Sigmoid colon (tissue), 7 donors: ENCODE measurements around the gene MACROD2. TPM values are rescaled to one million over a fixed set of nuclear protein-coding genes. Genes with fewer than 3 reads are reported as not detected.

Experiments
- DNase-seq: peaks from one replicate; pipeline ENCODE4 v3.0.0-alpha.2; 2019
- H3K27ac ChIP-seq, 4 donors: fragments of 200-600 bp; sonication (generic); one replicate each; pipeline ENCODE4 v1.5.1; 2016 to 2019; ENCODE audit warnings: mild to moderate bottlenecking in 1 of 4
- H3K27me3 ChIP-seq, 3 donors: fragments of 200-600 bp; sonication (generic); one replicate each; pipeline ENCODE4 v1.5.1; 2019; ENCODE audit warnings: mild to moderate bottlenecking in 1 of 3
- H3K36me3 ChIP-seq, 4 donors: fragments of 200-600 bp; sonication (generic); one replicate each; pipeline ENCODE4 v1.5.1; 2016 to 2019
- H3K4me1 ChIP-seq, 4 donors: fragments of 200-600 bp; sonication (generic); one replicate each; pipeline ENCODE4 v1.5.1; 2017 to 2019
- H3K4me3 ChIP-seq, 4 donors: fragments of 200-600 bp; sonication (generic); one replicate each; pipeline ENCODE4 v1.5.1; 2017 to 2019; ENCODE audit warnings: mild to moderate bottlenecking in 2 of 4, moderate library complexity in 1 of 4
- H3K9me3 ChIP-seq, 4 donors: fragments of 200-600 bp in 3 of 4; sonication (generic) in 3 of 4; one replicate each; pipeline versions ENCODE4 v1.5.1 to v1.6.1; 2013 to 2019
- CTCF ChIP-seq, 4 experiments: fragments of 450-650 bp in 3 of 4; fragments of 200-600 bp in 1 of 4; IDR thresholded peaks; one replicate each; pipeline ENCODE4 v1.5.1; 2016 to 2019; ENCODE audit warnings: antibody characterized with exemption in 4 of 4, mild to moderate bottlenecking in 3 of 4, moderate library complexity in 2 of 4
- EP300 ChIP-seq, 4 donors: sonication (generic); formaldehyde crosslinking; IDR thresholded peaks; one replicate each; pipeline ENCODE4 v1.6.1; 2017; ENCODE audit warnings: antibody characterized with exemption in 4 of 4
- POLR2A ChIP-seq, 2 donors: fragments of 450-650 bp; IDR thresholded peaks; one replicate each; pipeline ENCODE4 v1.6.1; 2016; ENCODE audit warnings: antibody characterized with exemption in 2 of 2, mild to moderate bottlenecking in 2 of 2, moderate library complexity in 2 of 2
- POLR2AphosphoS5 ChIP-seq, 4 donors: sonication (generic); formaldehyde crosslinking; IDR thresholded peaks; one replicate each; pipeline ENCODE4 v1.6.1; 2017; ENCODE audit warnings: antibody characterized with exemption in 4 of 4
- WGBS, 2 donors: extraction: QIAGEN DNeasy Blood & Tissue Kit; methylation state at CpG; one replicate each; pipeline ENCODE4 v1.1.7; 2013; 5-methylcytosine and 5-hydroxymethylcytosine counted together
- intact Hi-C: fragments of 100-400 bp; cut with DNase I; formaldehyde crosslinking; loops from one replicate; pipeline ENCODE4 v1.15.1; 2023
- polyA plus RNA-seq, 3 donors: library from polyadenylated mRNA; stranded (reverse); fragments of 200-250 nt; gene quantifications; one replicate each; pipeline ENCODE4 v1.2.3, GENCODE V29; 2013
- total RNA-seq, 4 donors: library from RNA; depleted of rRNA; stranded (reverse); fragments of >200 nt; gene quantifications; one replicate each; pipeline ENCODE4 v1.1.0, GENCODE V29; 2016
- donor health status: healthy with polysubstance abuse.
- donor health status: Bipolar disorder and iron deficiency.
- donor health status: healthy.

Gene MACROD2
- total and polyA plus RNA-seq, 7 donors = 1.2 to 22.4 (median 5.8) TPM

GRCh38 chr20:15865553-15865952, 1870.2 kb downstream of the MACROD2 start:
- H3K4me3 ChIP-seq = no peak overlapping the region
- intact Hi-C loops = no loop called here
- H3K36me3 ChIP-seq = no peaks in the 10 kb centered on the region
- no peaks in the 10 kb centered on the region for H3K27me3 ChIP-seq
- peaks cover 0 to 5% (median 0%) of the 10 kb centered on the region in 4 donors for H3K4me1 ChIP-seq
- DNase-seq = no peak
- H3K27ac ChIP-seq = no peak overlapping the region
- TF ChIP-seq EP300 (IDR thresholded peaks at IDR 0.05) (no peak), CTCF (IDR thresholded peaks at IDR 0.05) (no peak)
- WGBS, 2 donors = 85 to 89% methylated on average over 2 of the region's 2 CpGs
- no peaks in the 10 kb centered on the region for H3K9me3 ChIP-seq

- Histone ChIP-seq H3K4me1 (peaks cover 0 to 5% (median 0%) of the 10 kb centered on the region in 4 donors), H3K9me3 (no peaks in the 10 kb centered on the region), H3K27me3 (no peaks in the 10 kb centered on the region), H3K27ac (no peak overlapping the region), H3K4me3 (no peak overlapping the region), H3K36me3 (no peaks in the 10 kb centered on the region)
- DNase-seq = no peak
- WGBS, 2 donors = 85 to 90% methylated on average over 5 of the region's 5 CpGs
- no peak for TF ChIP-seq POLR2A (IDR thresholded peaks at IDR 0.05)
- TF ChIP-seq POLR2AphosphoS5 (IDR thresholded peaks at IDR 0.05) = no peak
- TF ChIP-seq EP300 (IDR thresholded peaks at IDR 0.05) = no peak
- TF ChIP-seq CTCF (IDR thresholded peaks at IDR 0.05) = no peak
- intact Hi-C loops = no loop called here
Observed at GRCh38 chr20:15866916-15867730, 1871.8 kb downstream of the MACROD2 start.

GRCh38 chr20:15867899-15868298, 1872.6 kb downstream of the MACROD2 start:
- no peaks in the 10 kb centered on the region for H3K27me3 ChIP-seq
- no peak overlapping the region for H3K4me3 ChIP-seq
- 91 to 96% methylated on average over 4 of the region's 4 CpGs for WGBS, 2 donors
- H3K9me3 ChIP-seq = no peaks in the 10 kb centered on the region
- no peak for DNase-seq
- intact Hi-C loops = no loop called here
- H3K36me3 ChIP-seq = no peaks in the 10 kb centered on the region
- peaks cover 0 to 5% (median 0%) of the 10 kb centered on the region in 4 donors for H3K4me1 ChIP-seq
- TF ChIP-seq POLR2A (IDR thresholded peaks at IDR 0.05) (no peak), POLR2AphosphoS5 (IDR thresholded peaks at IDR 0.05) (no peak), EP300 (IDR thresholded peaks at IDR 0.05) (no peak), CTCF (IDR thresholded peaks at IDR 0.05) (no peak)
- H3K27ac ChIP-seq = no peak overlapping the region

GRCh38 chr20:15875446-15875845, 1880.1 kb downstream of the MACROD2 start:
- no peak overlapping the region for H3K4me3 ChIP-seq
- DNase-seq = no peak
- intact Hi-C loops = no loop called here
- no peak for TF ChIP-seq EP300 (IDR thresholded peaks at IDR 0.05)
- no peaks in the 10 kb centered on the region for H3K4me1 ChIP-seq
- 69 to 73% methylated on average over 3 of the region's 3 CpGs for WGBS, 2 donors
- H3K36me3 ChIP-seq = no peaks in the 10 kb centered on the region
- H3K27me3 ChIP-seq = no peaks in the 10 kb centered on the region
- peaks cover 0 to 2% (median 0%) of the 10 kb centered on the region in 4 donors for H3K9me3 ChIP-seq
- H3K27ac ChIP-seq = no peak overlapping the region

- Histone ChIP-seq H3K4me1 (no peaks in the 10 kb centered on the region), H3K36me3 (no peaks in the 10 kb centered on the region), H3K27me3 (no peaks in the 10 kb centered on the region), H3K27ac (no peak overlapping the region), H3K9me3 (peaks cover 0 to 5% (median 2%) of the 10 kb centered on the region in 4 donors), H3K4me3 (no peak overlapping the region)
- no peak for DNase-seq
- intact Hi-C loops = no loop called here
- TF ChIP-seq EP300 (IDR thresholded peaks at IDR 0.05) (no peak), CTCF (IDR thresholded peaks at IDR 0.05) (no peak), POLR2A (IDR thresholded peaks at IDR 0.05) (no peak), POLR2AphosphoS5 (IDR thresholded peaks at IDR 0.05) (no peak)
- WGBS, 2 donors = 80 to 88% methylated on average over 4 of the region's 4 CpGs
Observed at GRCh38 chr20:15882553-15882952, 1887.2 kb downstream of the MACROD2 start.
